Testis (tissue), 2 donors: Measurements from ENCODE around the gene TMEM86A.

Experiments
- POLR2A ChIP-seq: fragments of 450-650 bp; IDR thresholded peaks from one replicate; pipeline ENCODE4 v1.6.1; 2017; ENCODE audit warnings: antibody characterized with exemption, mild to moderate bottlenecking, moderate library complexity
- TF ChIP-seq, protein P1 (sequence below), 3 experiments: fragments of 450-650 bp in 2 of 3; fragments of 200-600 bp in 1 of 3; sonication (generic) in 1 of 3; IDR thresholded peaks; one replicate each; pipeline ENCODE4 v1.5.1; 2016 to 2019; ENCODE audit warnings: antibody characterized with exemption in 3 of 3, mild to moderate bottlenecking in 2 of 3, moderate library complexity in 1 of 3

DNA sequence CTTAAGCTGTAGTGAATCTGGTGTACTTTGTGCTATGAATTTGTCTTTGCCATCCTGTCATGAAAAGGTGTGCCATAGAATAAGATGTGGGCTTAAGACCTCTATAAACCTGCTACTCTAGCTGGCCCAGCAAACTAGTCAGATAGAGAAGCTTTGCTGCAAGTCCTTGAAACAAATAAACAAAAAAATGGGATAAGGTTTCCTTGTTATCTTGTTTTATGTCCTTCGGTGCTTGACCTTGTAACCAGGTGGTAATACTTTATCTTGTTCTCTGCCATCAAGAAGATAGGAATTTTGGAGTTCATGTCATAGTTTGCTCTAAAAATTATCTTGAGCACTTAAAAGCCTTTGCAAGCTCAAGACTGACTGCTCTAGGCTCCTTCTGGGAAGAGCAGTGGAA is 14.3 kb upstream of the TMEM86A start:
- TF ChIP-seq, protein P1, sequence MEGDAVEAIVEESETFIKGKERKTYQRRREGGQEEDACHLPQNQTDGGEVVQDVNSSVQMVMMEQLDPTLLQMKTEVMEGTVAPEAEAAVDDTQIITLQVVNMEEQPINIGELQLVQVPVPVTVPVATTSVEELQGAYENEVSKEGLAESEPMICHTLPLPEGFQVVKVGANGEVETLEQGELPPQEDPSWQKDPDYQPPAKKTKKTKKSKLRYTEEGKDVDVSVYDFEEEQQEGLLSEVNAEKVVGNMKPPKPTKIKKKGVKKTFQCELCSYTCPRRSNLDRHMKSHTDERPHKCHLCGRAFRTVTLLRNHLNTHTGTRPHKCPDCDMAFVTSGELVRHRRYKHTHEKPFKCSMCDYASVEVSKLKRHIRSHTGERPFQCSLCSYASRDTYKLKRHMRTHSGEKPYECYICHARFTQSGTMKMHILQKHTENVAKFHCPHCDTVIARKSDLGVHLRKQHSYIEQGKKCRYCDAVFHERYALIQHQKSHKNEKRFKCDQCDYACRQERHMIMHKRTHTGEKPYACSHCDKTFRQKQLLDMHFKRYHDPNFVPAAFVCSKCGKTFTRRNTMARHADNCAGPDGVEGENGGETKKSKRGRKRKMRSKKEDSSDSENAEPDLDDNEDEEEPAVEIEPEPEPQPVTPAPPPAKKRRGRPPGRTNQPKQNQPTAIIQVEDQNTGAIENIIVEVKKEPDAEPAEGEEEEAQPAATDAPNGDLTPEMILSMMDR (IDR thresholded peaks at IDR 0.05): no peak
- no peak for TF ChIP-seq POLR2A
